Adrenal gland (tissue), 5 donors: ENCODE measurements around the gene SLC9A3.

Experiments used
- CTCF ChIP-seq, 6 experiments: fragments of 450-650 bp in 4 of 6; fragments of 200-600 bp in 2 of 6; sonication (generic) in 1 of 6; IDR thresholded peaks; 1 replicate in 5 of 6; 2 replicates in 1 of 6; pipeline versions ENCODE4 v1.5.1 to v1.8.0; 2016 to 2021; ENCODE audit warnings: antibody characterized with exemption in 6 of 6, mild to moderate bottlenecking in 2 of 6, moderate library complexity in 1 of 6
- POLR2A ChIP-seq, 2 donors: fragments of 450-650 bp; IDR thresholded peaks; one replicate each; pipeline ENCODE4 v1.6.1; 2017; ENCODE audit warnings: antibody characterized with exemption in 2 of 2, mild to moderate bottlenecking in 2 of 2, moderate library complexity in 1 of 2
- donor health status: DM: no; HTN: no; CAD: no.

- TF ChIP-seq CTCF (IDR thresholded peaks at IDR 0.05) (no peak), POLR2A (IDR thresholded peaks at IDR 0.05) (no peak)
Observed at GRCh38 chr5:504326-505154, 19.7 kb downstream of the SLC9A3 start.
